HG03439 (cell line): ENCODE data around the gene KIF18A.
"Not testable (repeated sequence)": the region's sequence is repeated elsewhere in the genome, so short reads cannot be mapped to it uniquely, and the experiment has no call there.

Source experiments
- ATAC-seq: cut with Tn5 transposase; IDR thresholded peaks from one replicate; pipeline ENCODE4 v1.9.1; 2021; ENCODE audit warnings: mild to moderate bottlenecking, moderate library complexity; ENCODE audit not compliant: unreplicated experiment

Gene KIF18A

DNA sequence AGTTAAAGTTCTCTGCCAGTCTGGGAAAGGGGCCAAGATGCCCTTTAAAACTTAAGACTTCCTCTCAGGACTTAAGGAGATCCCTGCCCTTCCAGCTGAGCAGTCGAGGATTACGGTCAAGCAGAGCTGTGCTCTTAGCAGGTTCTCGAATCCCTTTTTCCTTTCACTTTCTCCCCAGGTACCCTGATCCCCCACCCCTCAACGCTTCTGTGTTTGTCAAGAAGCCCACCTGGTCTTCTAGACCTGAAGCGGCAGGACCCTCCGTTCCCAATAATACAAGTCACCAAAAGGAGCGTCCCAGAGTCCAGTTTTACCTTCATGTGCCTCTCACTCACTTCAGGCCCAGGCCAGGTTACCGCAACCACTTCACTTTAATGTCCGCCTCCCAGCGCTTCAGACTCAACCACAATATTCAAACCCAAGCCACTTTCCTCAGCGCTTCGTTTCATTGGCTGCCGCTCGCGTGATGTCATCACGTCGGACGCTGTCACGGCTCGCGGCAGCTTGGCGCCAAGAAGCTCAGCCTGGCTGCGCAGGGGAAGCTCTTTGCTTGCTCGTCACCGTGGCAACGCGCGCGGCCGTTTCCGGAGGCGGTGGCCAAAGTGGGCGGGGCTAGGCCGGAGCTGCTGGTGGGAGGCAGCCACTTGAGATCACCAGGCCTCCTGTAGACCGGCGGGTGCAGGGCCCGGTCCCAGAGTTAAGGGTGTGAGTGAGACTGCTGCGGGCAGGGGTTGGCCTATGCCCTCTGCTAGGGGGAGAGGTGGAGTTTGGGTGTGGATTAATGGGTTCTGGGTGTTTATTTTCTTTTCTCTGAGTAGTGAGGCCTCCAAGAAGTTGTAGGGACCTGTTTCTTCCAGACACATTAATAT, at the start of gene KIF18A, which contains the start of gene METTL15:
TSS of gene KIF18A (minus strand) at position 407 of the 869 bp plus-strand sequence. CDS start 10,209 bp downstream, outside the sequence.
TSS of gene METTL15 (plus strand) at position 639 of the 869 bp plus-strand sequence. CDS start 4,947 bp downstream, outside the sequence.
- peak; percentile 97 for ATAC-seq

DNA sequence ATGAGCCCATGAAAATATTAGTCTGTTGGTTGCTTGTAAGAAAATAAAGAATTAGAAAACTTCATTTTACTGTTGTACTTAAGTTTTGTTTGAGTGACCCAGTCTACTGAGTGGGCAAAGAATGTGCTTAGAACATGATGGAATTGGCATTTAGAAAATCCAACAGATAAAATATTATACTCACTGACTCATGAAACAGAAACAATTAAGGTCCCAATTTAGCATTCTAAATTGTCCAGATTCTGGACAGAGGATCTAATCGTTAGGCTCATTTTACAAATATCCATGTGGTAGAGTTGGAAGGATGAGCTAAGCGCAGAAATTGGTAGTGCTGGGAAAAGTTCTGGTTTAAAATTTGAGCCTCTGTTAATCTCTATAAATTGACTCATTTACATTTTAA, 45.6 kb upstream of the KIF18A start:
- no peak for ATAC-seq

DNA sequence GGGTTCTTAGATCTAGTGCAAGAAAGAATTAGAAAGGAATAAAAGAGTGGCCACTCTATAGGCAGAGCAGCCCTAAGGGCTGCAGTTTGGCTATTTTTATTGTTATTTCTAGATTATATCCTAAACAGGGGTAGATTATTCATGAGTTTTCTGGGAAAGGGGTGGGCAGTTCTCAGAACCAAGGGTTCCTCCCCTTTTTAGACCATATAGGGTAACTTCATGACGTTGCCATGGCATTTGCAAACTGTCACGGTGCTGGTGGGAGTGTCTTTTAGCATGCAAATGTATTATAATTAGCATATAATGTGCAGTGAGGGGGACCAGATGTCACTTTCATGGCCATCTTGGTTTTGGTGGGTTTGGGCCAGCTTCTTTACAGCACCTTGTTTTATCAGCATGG, 44.8 kb upstream of the KIF18A start:
- ATAC-seq: no peak

DNA sequence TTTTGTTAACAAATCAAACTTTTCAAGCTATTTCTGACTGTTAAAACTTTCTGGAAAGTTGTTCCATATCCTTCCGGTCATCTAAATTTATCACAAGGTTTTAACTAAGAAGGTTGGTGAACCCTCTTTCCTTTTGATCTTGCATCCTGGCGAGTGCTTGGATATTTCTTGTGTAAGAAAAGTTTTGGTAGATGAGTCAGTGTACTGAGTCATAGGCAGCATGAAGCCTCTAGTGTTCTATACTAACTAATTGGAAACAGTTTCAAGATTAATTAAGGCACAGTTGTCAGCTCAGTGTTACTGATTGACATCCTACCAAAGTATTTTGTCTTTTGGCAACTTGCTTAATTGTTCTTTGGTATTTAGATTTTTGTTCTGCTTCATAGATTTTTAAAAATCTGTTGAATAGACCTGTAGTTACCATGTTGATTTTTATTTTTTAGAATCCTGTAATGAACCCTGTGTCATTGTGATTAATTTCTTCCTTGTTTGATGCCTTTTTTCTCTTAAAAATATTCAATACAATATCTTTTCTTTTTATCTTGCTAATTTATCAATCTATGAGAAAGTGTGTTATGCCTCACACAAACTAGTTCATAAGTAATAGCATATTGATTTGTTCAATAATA, 38.3 kb upstream of the KIF18A start:
- no peak for ATAC-seq

DNA sequence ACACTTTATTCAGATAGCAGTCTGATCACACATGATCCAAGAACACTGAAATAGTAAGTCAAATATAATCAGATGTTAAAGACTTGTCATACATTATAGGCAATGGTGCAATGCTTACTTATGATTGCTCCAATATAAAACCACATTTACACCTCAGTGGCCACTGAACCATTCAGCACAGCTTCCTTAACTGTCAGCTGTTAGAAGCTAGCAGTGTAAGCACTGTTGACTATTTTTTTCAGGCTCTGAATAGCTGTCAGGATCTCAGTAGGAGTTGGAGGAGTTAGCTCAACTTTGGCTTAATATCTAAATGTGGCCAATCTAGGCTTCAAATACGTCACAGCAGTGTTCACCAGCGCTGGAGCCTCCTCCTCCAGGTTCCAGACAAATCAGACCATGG, 36.9 kb upstream of the KIF18A start:
- no peak for ATAC-seq

DNA sequence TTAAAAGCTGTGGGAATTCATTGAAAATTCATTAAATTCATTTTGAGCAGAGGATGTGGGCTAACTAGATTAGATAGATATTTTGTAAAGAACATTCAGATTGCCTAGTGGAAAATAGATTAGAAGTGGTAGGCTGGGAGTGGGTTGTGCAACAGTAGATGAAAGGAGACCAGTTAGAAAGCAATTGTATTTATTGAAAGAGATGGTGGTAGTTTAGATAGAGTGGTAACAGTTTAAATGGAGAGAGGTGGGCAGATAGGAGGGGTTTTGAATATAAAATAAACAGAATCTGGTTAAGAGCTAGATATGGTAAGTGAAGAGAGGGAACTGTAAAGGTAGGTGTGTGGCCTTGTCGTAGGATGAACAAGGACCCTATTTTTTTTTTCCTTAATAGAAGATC, 34.8 kb upstream of the KIF18A start:
- no peak for ATAC-seq

DNA sequence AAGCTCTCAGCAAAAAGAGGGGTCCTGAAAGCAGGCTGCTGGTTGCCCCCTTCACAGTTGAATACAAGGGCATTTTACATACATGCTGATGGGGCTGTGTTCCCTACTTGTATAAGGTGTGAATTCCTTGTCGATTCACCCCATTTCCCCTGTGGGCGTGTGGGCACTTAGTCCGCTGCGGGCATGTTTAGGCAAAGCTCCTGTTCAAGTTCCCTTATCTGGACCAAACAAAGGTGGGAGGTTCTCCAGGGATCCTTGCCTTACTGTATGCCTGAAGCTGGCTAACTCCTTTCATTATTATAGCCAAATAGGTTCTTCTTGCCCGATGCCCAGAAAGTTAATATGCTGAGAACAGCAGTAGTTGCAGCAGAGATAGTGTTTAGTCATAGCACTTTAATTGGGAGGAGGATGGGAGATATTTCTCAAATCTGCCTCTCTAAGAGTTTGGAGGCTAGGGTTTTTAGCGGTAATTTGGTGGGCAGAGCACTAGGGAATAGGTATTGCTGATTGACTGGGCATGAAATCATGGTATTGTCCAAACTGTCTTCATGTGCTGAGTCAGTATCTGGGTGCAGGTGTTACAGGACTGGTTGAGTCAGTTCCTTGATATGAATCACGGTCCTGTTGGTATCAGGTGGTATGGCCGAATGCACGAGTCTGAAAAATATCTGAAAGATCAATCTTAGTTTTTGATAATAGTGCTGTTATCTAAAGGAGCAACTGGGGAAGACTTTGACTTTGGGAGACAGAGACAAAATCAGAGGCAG, 32.9 kb upstream of the KIF18A start:
- no peak for ATAC-seq

DNA sequence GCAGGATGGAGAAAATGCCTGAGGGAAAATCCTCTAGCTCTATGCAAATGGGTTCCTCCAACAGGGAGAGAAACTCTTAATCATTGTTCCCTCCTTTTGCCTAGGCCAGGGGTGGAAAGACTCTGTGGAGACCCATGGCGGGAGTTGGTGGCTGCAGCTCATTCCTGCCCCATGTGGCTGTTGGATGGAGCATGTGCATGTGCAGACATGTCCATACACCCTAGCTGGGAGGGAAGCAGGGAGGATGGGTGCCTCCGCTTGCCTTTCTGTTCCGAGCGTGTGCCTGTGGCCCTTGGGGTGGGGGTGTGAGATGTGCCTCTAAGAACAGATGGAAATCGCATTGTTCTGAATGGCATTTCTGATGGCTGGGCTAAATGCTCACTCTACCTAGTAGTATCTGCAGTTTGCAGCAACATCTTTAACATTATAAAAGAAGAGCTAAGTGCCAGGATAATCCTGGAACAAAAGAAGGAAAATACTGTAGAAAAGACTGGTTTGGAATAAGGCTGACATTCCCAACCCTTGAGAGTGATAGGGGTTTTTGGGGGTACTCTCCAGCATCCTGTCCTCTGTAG, 32.0 kb upstream of the KIF18A start:
- no peak for ATAC-seq

DNA sequence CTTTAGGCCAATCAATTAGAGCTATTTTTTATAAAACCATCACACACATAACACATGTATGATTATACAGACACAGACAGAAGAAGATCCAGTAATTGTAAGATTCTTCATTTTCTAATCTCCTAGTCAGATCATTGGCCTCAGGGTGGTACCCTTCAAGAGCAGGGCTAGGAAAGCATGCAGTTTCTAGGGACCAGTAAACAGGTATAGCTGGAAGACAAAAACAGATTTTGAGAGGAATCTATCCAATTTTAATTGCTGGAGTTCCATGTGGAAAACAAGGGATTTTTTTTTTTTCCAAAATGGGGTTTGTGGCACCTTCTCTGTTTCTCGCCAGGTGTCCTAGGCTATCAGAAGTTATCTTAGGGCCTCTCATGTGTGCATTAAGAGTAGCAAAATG, 29.9 kb upstream of the KIF18A start:
- no peak for ATAC-seq

DNA sequence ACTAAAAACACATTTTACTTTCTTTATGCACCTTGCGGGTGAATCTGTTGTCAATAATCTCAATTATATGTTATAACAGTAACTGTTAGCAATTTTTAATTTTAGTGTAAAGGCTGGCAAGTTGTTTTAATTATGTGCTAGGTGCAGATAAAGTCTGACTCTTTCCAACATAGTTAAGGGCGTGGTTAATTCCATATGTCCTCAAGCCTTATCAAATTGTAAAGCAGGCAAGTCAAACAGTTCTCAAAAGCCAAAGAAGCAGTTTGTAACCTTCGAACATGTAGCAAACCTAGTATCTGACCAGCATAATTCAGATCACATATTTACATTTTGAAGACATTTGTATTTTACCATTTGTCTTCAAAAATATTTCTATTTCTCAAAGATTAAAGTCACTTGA, 29.4 kb upstream of the KIF18A start:
- no peak for ATAC-seq

DNA sequence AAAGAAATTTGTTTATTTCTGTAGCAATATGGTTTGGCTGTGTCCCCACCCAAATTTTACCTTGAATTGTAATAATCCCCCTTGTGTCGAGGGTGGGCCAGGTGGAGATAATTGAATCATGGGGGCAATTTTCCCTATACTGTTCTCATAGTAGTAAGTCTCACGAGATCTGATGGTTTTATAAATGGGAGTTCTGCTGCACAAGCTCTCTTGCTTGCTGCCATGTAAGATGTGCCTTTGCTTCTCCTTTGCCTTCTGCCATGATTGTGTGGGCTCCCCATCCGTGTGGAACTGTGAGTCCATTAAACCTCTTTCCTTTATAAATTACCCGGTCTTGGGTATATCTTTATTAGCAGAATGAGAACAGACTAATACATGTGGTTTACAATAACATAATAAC, 28.2 kb upstream of the KIF18A start:
- ATAC-seq: not testable (repeated sequence)

DNA sequence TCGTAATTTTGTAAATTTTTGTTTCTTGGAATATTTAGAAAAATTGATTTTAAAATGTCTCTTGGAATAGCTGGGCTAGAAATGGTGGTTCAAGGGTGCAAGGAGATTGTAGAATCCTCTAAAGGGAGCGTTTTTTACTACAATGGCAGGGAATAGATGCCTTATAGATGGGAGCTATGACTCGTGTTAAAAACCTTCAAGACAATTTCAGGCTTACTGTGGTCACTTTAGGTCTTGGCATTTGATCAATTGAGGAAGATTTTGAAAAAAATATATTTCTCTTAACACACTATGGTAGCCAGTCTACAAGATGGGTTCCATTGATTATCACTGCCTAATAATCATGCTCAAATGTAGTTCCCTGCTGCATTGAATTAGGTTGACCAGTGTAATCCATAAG, 25.2 kb upstream of the KIF18A start:
- ATAC-seq: no peak

DNA sequence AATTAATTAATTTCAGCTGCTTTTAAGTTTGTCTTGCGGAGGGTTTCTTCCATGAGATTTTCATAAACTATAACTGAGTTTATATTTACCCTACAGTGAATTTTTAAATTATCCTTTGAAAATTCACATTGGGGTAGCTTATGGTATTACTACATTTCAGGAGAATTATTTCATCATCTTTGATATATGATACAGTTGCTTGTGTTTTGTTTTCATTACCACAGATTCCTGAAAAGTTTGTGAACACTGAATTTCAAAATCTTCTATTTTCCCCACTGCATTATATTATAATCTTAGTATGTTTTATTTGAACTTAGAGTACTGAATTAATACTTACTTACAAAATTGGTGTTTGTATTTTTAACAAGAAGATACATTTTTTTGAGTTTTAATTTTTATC, 24.6 kb upstream of the KIF18A start:
- no peak for ATAC-seq

DNA sequence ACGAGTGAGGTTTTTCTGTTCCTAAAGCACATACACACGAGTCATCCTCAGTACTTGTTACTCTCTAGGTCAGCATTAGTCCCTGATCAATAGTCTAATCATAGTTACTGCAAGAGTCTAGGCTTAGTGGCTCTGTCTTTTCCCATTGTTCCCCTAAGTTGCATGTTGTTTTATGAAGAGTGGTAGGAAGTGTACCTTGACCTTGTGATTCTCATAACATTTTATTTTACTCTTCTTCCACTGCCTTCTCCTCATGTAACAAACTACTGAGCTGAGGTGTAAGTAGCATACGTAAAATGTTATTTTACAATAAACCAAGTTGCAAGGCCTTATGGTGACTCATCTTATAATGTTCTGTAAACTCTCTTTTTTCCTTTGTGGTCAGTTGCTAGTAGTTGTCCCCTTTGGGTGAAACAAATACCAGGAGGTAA, 15.2 kb upstream of the KIF18A start:
- ATAC-seq: no peak

DNA sequence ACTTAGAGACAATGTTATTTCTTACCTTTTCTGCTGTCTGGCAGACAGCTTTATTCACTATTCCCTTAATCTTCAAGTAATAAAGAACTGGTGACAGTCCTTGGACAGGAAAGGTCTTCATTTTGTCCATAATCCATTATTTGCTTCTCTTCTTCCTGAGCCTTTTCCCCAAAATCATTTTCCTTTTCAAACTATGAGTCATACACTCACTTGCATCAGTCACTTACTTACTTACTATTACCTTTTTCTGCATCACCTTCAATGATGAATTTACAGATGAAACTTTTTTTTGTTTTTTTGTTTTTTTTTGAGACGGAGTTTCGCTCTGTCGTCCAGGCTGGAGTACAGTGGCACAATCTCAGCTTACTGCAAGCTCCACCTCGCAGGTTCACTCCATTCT, 9.8 kb upstream of the KIF18A start:
- ATAC-seq: no peak

DNA sequence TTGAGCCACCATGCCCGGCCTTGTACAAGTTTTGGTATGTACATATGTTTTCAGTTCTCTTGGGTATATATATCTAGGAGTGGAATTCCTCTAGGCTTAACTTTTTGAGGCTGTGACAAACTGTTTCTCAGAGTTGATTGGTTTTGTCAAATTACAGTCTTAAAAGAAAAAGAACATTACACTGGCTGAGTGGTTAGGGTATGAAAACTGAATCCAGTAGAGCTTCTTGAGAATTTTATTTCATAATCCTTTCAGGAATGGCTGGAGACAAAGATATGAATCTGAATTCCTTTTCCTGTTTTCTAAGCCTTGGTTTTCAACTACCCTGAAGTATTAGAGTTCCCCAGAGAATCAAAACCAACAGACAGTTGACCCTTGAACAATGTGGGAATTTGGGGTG, 6.8 kb upstream of the KIF18A start:
- ATAC-seq: no peak

DNA sequence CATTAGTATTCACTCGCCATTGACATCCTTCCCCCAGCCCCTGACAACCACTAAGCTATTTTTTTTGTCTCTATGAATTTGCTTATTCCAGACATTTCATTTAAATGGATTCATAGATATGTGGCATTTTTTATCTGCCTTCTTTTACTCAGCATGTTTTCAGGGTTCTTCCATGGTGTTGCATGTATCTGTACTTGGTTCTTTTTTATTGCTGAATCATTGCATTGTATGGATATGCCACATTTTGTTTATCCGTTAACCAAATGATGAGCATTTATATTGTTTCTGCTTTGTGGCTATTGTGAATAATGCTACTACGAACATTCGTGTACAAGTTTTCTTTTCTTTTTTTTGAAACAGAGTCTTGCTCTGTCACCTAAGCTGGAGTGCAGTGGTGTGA, 6.2 kb upstream of the KIF18A start:
- no peak for ATAC-seq

DNA sequence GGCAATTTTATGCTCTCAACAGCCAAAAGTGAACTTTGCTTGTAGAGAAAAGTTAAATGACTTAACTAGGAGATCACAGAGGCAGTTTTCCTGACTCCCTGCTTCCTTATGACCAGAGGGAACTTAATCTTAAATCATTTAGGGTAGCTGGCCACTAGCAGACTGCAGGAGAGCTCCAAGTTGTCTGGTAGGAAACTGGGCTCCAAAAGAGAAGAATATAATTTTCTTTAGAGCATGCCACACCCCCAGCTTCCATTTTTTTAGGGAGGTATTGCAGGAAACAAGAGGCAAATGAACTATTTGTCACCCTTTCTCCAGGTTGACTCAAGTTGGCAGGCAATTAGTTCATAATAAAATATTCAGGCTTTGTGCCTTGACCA, 2.9 kb upstream of the KIF18A start:
- no peak for ATAC-seq

DNA sequence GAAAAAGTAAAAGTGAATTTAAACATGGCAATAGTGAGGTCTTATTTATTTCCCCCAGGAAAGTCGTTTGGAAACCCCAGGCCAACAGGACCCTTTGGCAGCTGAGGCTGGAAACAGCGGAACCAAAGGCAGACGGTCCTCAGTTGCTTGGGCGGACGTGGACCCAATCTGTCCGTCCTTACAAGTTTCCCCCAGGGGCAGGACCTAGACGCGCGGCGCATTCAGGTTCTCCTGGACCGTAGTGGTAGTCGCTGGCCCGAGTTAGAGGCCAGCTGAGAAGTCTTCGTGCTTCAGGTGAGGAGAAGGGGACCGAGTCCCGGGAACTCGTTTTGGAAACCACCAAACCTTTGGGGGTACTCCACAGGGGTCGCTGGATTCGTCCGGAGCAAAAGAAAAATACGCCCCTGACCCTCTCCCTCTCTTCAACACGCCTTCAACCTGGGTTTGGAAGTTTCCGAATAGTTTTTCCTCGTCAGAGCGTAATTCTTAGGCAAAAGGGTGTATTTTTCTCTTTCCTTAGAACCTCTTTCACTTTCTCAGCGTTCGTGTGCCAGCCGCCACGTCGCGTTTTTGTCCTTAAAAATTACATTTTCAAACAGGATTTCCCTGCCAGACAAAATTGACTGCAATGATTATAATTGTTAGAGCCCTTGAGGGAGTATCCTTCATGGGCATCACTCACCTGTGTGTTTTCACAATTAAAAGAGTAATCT, 2.3 kb upstream of the KIF18A start:
- ATAC-seq: peak; percentile 40

DNA sequence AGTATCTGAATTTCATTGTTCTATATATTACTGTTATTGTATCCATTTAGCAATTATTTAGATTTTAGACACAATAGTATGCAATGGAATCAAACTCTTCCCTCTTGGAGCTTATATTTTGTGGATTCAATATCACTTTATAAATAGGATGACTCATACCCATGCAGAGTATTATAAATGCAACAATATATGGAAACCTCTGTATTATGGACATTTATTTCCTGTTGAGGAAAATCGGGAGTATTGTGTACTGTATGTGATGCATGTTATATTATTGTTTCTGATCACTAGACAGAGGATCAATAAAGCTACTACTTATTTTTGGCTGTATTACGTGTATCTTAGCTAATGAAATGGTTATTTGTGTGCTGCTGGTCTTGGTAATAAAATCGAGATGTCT, 1.0 kb upstream of the KIF18A start:
- ATAC-seq: no peak
